Activated B cell treated with CpG ODN at 0.5 μM for 24 hours (primary cell): ENCODE results near the gene GNA14. TPM values are rescaled to one million over a fixed set of nuclear protein-coding genes. Genes with fewer than 3 reads are reported as not detected.
"Not testable (repeated sequence)": the region's sequence is repeated elsewhere in the genome, so short reads cannot be mapped to it uniquely, and the experiment has no call there.

Experiments used
- ATAC-seq: fragments of 200-7000 bp; cut with Tn5 transposase; one replicate; pipeline ENCODE4 v1.10.0; 2021; ENCODE audit warnings: low read depth, mild to moderate bottlenecking, moderate library complexity
- CTCF ChIA-PET: fragments of 350-600 bp; sonication (Branson Sonifier 250); formaldehyde crosslinking; loops from one replicate; lab custom pipeline; 2021; ENCODE audit warnings: antibody characterized with exemption; lab: Charles Lee
- POLR2A ChIA-PET: fragments of 350-600 bp; sonication (Branson Sonifier 250); formaldehyde crosslinking; loops from one replicate; lab custom pipeline; 2021; ENCODE audit warnings: antibody characterized with exemption; lab: Charles Lee
- DNase-seq: peaks from one replicate; pipeline ENCODE4 v3.0.0; 2022
- H3K27ac Mint-ChIP-seq: one replicate; pipeline ENCODE4 v1.8.0; 2020; ENCODE audit warnings: mixed read lengths
- H3K27me3 Mint-ChIP-seq: one replicate; pipeline ENCODE4 v1.8.0; 2021; ENCODE audit warnings: mixed read lengths
- H3K36me3 Mint-ChIP-seq: one replicate; pipeline ENCODE4 v1.8.0; 2021; ENCODE audit warnings: low read depth, mixed read lengths
- H3K4me1 Mint-ChIP-seq: one replicate; pipeline ENCODE4 v1.8.0; 2021; ENCODE audit warnings: mixed read lengths
- H3K4me3 Mint-ChIP-seq: one replicate; pipeline ENCODE4 v1.8.0; 2020; ENCODE audit warnings: mild to moderate bottlenecking, mixed read lengths
- H3K9me3 Mint-ChIP-seq: one replicate; pipeline ENCODE4 v1.8.0; 2020; ENCODE audit warnings: mixed read lengths
- CTCF ChIP-seq: fragments of 200-600 bp; IDR thresholded peaks from one replicate; pipeline ENCODE4 v1.8.0; 2022; ENCODE audit warnings: antibody characterized with exemption, mild to moderate bottlenecking
- intact Hi-C: fragments of 100-400 bp; cut with micrococcal nuclease; formaldehyde crosslinking; loops from one replicate; pipeline ENCODE4 v1.15.1; 2024
- total RNA-seq: library from RNA; stranded (reverse); gene quantifications from 2 replicates; pipeline ENCODE4 v1.2.3, GENCODE V29; 2022

Gene GNA14
- total RNA-seq, 1 donor from 2014 or later, result not detected

GRCh38 chr9:77505232-77505631, 142.9 kb downstream of the GNA14 start:
- Mint-ChIP-seq H3K27me3 (no peaks in the 10 kb centered on the region), H3K36me3 (no peaks in the 10 kb centered on the region), H3K4me1 (no peaks in the 10 kb centered on the region), H3K9me3 (no peaks in the 10 kb centered on the region), H3K27ac (no peak overlapping the region), H3K4me3 (no peak overlapping the region)
- intact Hi-C loops, result no loop called here
- no peak for ATAC-seq
- DNase-seq, result no peak
- ChIA-PET POLR2A (no interaction called here), CTCF (no interaction called here)
- TF ChIP-seq CTCF, result no peak

GRCh38 chr9:77502568-77502967, 145.6 kb downstream of the GNA14 start:
- H3K9me3 Mint-ChIP-seq, result no peaks in the 10 kb centered on the region
- TF ChIP-seq CTCF, result no peak
- DNase-seq (no peak), ATAC-seq (no peak)
- no peaks in the 10 kb centered on the region for H3K36me3 Mint-ChIP-seq
- no peak overlapping the region for H3K27ac Mint-ChIP-seq
- no peaks in the 10 kb centered on the region for H3K27me3 Mint-ChIP-seq
- ChIA-PET CTCF (no interaction called here), POLR2A (no interaction called here)
- H3K4me1 Mint-ChIP-seq, result no peaks in the 10 kb centered on the region
- no peak overlapping the region for H3K4me3 Mint-ChIP-seq
- intact Hi-C loops, result no loop called here

- no peaks in the 10 kb centered on the region for H3K36me3 Mint-ChIP-seq
- CTCF ChIA-PET, result no interaction called here
- no peak overlapping the region for H3K4me3 Mint-ChIP-seq
- H3K9me3 Mint-ChIP-seq, result no peaks in the 10 kb centered on the region
- TF ChIP-seq CTCF, result no peak
- POLR2A ChIA-PET, result no interaction called here
- no peaks in the 10 kb centered on the region for H3K27me3 Mint-ChIP-seq
- H3K4me1 Mint-ChIP-seq, result no peaks in the 10 kb centered on the region
- intact Hi-C loops, result no loop called here
- DNase-seq, result no peak
- H3K27ac Mint-ChIP-seq, result no peak overlapping the region
- no peak for ATAC-seq
These were observed 149.2 kb downstream of the GNA14 start for GRCh38 chr9:77498891-77499290.

GRCh38 chr9:77497322-77498198, 150.6 kb downstream of the GNA14 start:
- ATAC-seq (no peak), DNase-seq (no peak)
- Mint-ChIP-seq H3K9me3 (no peaks in the 10 kb centered on the region), H3K36me3 (no peaks in the 10 kb centered on the region), H3K27ac (no peak overlapping the region), H3K27me3 (no peaks in the 10 kb centered on the region), H3K4me3 (no peak overlapping the region), H3K4me1 (no peaks in the 10 kb centered on the region)
- ChIA-PET POLR2A (no interaction called here), CTCF (no interaction called here)
- intact Hi-C loops, result no loop called here
- TF ChIP-seq CTCF, result no peak

GRCh38 chr9:77495834-77496671, 152.1 kb downstream of the GNA14 start:
- no peaks in the 10 kb centered on the region for H3K4me1 Mint-ChIP-seq
- intact Hi-C loops, result no loop called here
- TF ChIP-seq CTCF, result no peak
- CTCF ChIA-PET, result no interaction called here
- ATAC-seq (no peak), DNase-seq (no peak)
- H3K9me3 Mint-ChIP-seq, result peaks cover 6% of the 10 kb centered on the region
- H3K27me3 Mint-ChIP-seq, result peaks cover 1% of the 10 kb centered on the region
- H3K36me3 Mint-ChIP-seq, result no peaks in the 10 kb centered on the region
- POLR2A ChIA-PET, result no interaction called here
- H3K27ac Mint-ChIP-seq, result no peak overlapping the region
- no peak overlapping the region for H3K4me3 Mint-ChIP-seq

- H3K27me3 Mint-ChIP-seq, ATAC-seq, intact Hi-C loops, H3K4me1 Mint-ChIP-seq, H3K36me3 Mint-ChIP-seq, CTCF ChIA-PET, DNase-seq, H3K27ac Mint-ChIP-seq, H3K4me3 Mint-ChIP-seq, POLR2A ChIA-PET: not testable (repeated sequence)
- H3K9me3 Mint-ChIP-seq, result peaks cover 25% of the 10 kb centered on the region
These were observed 157.8 kb downstream of the GNA14 start for GRCh38 chr9:77490279-77490678.

GRCh38 chr9:77489405-77490163, 158.5 kb downstream of the GNA14 start:
- POLR2A ChIA-PET, H3K27ac Mint-ChIP-seq, H3K36me3 Mint-ChIP-seq, H3K4me1 Mint-ChIP-seq, H3K4me3 Mint-ChIP-seq, ATAC-seq, H3K27me3 Mint-ChIP-seq, intact Hi-C loops, DNase-seq: not testable (repeated sequence)
- peaks cover 25% of the 10 kb centered on the region for H3K9me3 Mint-ChIP-seq
- CTCF ChIA-PET, result interaction anchor here (1.4 kb wide), 1 partner anchor 33 kb away, joined by 4 read pairs; no protein-coding TSS in a partner anchor
